GM23338 (cell line): ENCODE data around the gene KDM4B. TPM values are rescaled to one million over a fixed set of nuclear protein-coding genes. Genes with fewer than 3 reads are reported as not detected.

Source experiments
- ATAC-seq: fragments of 200-7000 bp; cut with Tn5 transposase; 3 replicates; pipeline ENCODE4 v1.9.1; 2020
- DNase-seq: peaks from one replicate; pipeline ENCODE4 v3.0.0-alpha.2; 2015; ENCODE audit warnings: low spot score
- H2AFZ ChIP-seq: fragments of 200-600 bp; sonication (generic); 2 replicates; pipeline ENCODE4 v1.8.0; 2016; ENCODE audit warnings: antibody characterized with exemption, mild to moderate bottlenecking, moderate library complexity
- H3F3A ChIP-seq: fragments of 200-600 bp; sonication (generic); replicated peaks from 2 replicates; pipeline ENCODE4 v1.8.0; 2017; ENCODE audit warnings: antibody characterized with exemption, mixed run types, low read depth
- H3K27ac ChIP-seq: fragments of 200-600 bp; sonication (generic); 2 replicates; pipeline ENCODE4 v1.6.1; 2016; ENCODE audit warnings: low read depth
- H3K27me3 ChIP-seq: fragments of 200-600 bp; sonication (generic); 2 replicates; pipeline ENCODE4 v1.8.0; 2016; ENCODE audit warnings: mild to moderate bottlenecking, mixed run types, moderate library complexity; ENCODE audit not compliant: insufficient read depth
- H3K36me3 ChIP-seq: fragments of 200-600 bp; sonication (generic); 2 replicates; pipeline ENCODE4 v1.8.0; 2016; ENCODE audit warnings: mild to moderate bottlenecking; ENCODE audit not compliant: insufficient read depth
- H3K4me1 ChIP-seq: fragments of 200-600 bp; sonication (generic); 2 replicates; pipeline ENCODE4 v1.8.0; 2016; ENCODE audit warnings: mild to moderate bottlenecking, moderate library complexity; ENCODE audit not compliant: insufficient read depth
- H3K4me2 ChIP-seq: fragments of 200-600 bp; sonication (generic); 2 replicates; pipeline ENCODE4 v1.7.1; 2017; ENCODE audit warnings: mixed run types
- H3K4me3 ChIP-seq: fragments of 200-600 bp; sonication (generic); 2 replicates; pipeline ENCODE4 v1.6.1; 2016; ENCODE audit warnings: mixed run types
- H3K79me2 ChIP-seq: fragments of 200-600 bp; sonication (generic); replicated peaks from 2 replicates; pipeline ENCODE4 v1.8.0; 2017; ENCODE audit warnings: mild to moderate bottlenecking; ENCODE audit not compliant: insufficient read depth
- H3K9me2 ChIP-seq: fragments of 200-600 bp; sonication (generic); 2 replicates; pipeline ENCODE4 v1.8.0; 2017; ENCODE audit not compliant: insufficient read depth
- H4K20me1 ChIP-seq: fragments of 200-600 bp; sonication (generic); replicated peaks from 2 replicates; pipeline ENCODE4 v1.8.0; 2017; ENCODE audit warnings: mild to moderate bottlenecking; ENCODE audit not compliant: insufficient read depth
- H3K27ac Mint-ChIP-seq: 2 replicates; pipeline ENCODE4 v1.8.0; 2020; ENCODE audit warnings: inconsistent platforms, mild to moderate bottlenecking, moderate library complexity, mixed read lengths
- H3K27me3 Mint-ChIP-seq: 3 replicates; pipeline ENCODE4 v1.8.0; 2022; ENCODE audit warnings: low read depth, mild to moderate bottlenecking, moderate library complexity, mixed read lengths, inconsistent platforms; ENCODE audit not compliant: insufficient read depth, poor library complexity
- H3K36me3 Mint-ChIP-seq: 3 replicates; pipeline ENCODE4 v1.8.0; 2021; ENCODE audit warnings: low read depth, mild to moderate bottlenecking, inconsistent platforms, moderate library complexity, mixed read lengths
- H3K4me1 Mint-ChIP-seq: 3 replicates; pipeline ENCODE4 v1.8.0; 2020; ENCODE audit warnings: mild to moderate bottlenecking, inconsistent platforms, mixed read lengths
- H3K4me3 Mint-ChIP-seq: 3 replicates; pipeline ENCODE4 v1.8.0; 2021; ENCODE audit warnings: moderate library complexity, mild to moderate bottlenecking, inconsistent platforms, mixed read lengths
- H3K9me3 Mint-ChIP-seq: 3 replicates; pipeline ENCODE4 v1.8.0; 2020; ENCODE audit warnings: moderate library complexity, mild to moderate bottlenecking, inconsistent platforms, mixed read lengths
- CREB1 ChIP-seq: fragments of 250-450 bp; sonication (Bioruptor Pico); IDR thresholded peaks from 2 replicates; pipeline ENCODE4 v1.5.0; 2020; ENCODE audit warnings: low read depth, mild to moderate bottlenecking, moderate library complexity
- CTCF ChIP-seq, 2 experiments: fragments of 200-600 bp in 1 of 2; sonication (generic) in 1 of 2; conservative IDR thresholded peaks; 2 replicates each; pipeline versions ENCODE4 v1.5.1 to v1.6.1; 2016 to 2017; ENCODE audit warnings: antibody characterized with exemption in 2 of 2, low read depth in 2 of 2, mild to moderate bottlenecking in 2 of 2, moderate library complexity in 1 of 2
- EZH2 ChIP-seq: fragments of 200-600 bp; sonication (generic); IDR thresholded peaks from one replicate; pipeline ENCODE4 v1.8.0; 2017; ENCODE audit warnings: antibody characterized with exemption, mild to moderate bottlenecking, low read depth; ENCODE audit not compliant: unreplicated experiment
- EZH2phosphoT487 ChIP-seq: fragments of 200-600 bp; sonication (generic); IDR thresholded peaks from one replicate; pipeline ENCODE4 v1.8.1; 2018; ENCODE audit warnings: antibody characterized with exemption; ENCODE audit not compliant: unreplicated experiment
- JUNB ChIP-seq: IDR thresholded peaks from one replicate; pipeline ENCODE4 v1.6.1; 2016; ENCODE audit warnings: antibody characterized with exemption; ENCODE audit not compliant: unreplicated experiment
- NANOG ChIP-seq: IDR thresholded peaks from 2 replicates; pipeline ENCODE4 v1.6.1; 2016; ENCODE audit warnings: antibody characterized with exemption, borderline replicate concordance
- POLR2AphosphoS5 ChIP-seq: IDR thresholded peaks from 2 replicates; pipeline ENCODE4 v1.6.1; 2016; ENCODE audit warnings: antibody characterized with exemption, low read depth
- STAT1 ChIP-seq: IDR thresholded peaks from one replicate; pipeline ENCODE4 v1.6.1; 2016; ENCODE audit warnings: antibody characterized with exemption; ENCODE audit not compliant: unreplicated experiment
- ZNF114 ChIP-seq: fragments of 250-450 bp; sonication (Bioruptor Pico); IDR thresholded peaks from 2 replicates; pipeline ENCODE4 v1.5.0; 2020; ENCODE audit warnings: mild to moderate bottlenecking, moderate library complexity
- ZNF331 ChIP-seq: fragments of 250-450 bp; sonication (Bioruptor Pico); IDR thresholded peaks from 2 replicates; pipeline ENCODE4 v1.5.0; 2020; ENCODE audit warnings: low read depth, mild to moderate bottlenecking, moderate library complexity
- ZNF462 ChIP-seq: fragments of 250-450 bp; sonication (Bioruptor Pico); IDR thresholded peaks from 2 replicates; pipeline ENCODE4 v1.5.0; 2020; ENCODE audit warnings: mild to moderate bottlenecking, moderate library complexity
- polyA plus RNA-seq: library from polyadenylated mRNA; unstranded; fragments of >200 nt; fragmentation: Nextera tagmentation; extraction: Ambion mirVana; gene quantifications from 2 replicates; pipeline ENCODE4 v1.2.1, GENCODE V29; 2016
- total RNA-seq: library from RNA; depleted of rRNA; stranded (reverse); fragments of >200 nt; shearing (Covaris generic); gene quantifications from 2 replicates; pipeline ENCODE4 v1.2.3, GENCODE V29; 2014
- TF ChIP-seq, protein P1 (sequence below): IDR thresholded peaks from one replicate; pipeline ENCODE4 v1.6.1; 2018; ENCODE audit warnings: antibody characterized with exemption; ENCODE audit not compliant: unreplicated experiment
- TF ChIP-seq, protein P2 (sequence below): IDR thresholded peaks from 2 replicates; pipeline ENCODE4 v1.6.1; 2016; ENCODE audit warnings: antibody characterized with exemption

KDM4B gene
- total and polyA plus RNA-seq, 2 experiments from 2014 or later: 9.1 to 27.6 TPM

DNA sequence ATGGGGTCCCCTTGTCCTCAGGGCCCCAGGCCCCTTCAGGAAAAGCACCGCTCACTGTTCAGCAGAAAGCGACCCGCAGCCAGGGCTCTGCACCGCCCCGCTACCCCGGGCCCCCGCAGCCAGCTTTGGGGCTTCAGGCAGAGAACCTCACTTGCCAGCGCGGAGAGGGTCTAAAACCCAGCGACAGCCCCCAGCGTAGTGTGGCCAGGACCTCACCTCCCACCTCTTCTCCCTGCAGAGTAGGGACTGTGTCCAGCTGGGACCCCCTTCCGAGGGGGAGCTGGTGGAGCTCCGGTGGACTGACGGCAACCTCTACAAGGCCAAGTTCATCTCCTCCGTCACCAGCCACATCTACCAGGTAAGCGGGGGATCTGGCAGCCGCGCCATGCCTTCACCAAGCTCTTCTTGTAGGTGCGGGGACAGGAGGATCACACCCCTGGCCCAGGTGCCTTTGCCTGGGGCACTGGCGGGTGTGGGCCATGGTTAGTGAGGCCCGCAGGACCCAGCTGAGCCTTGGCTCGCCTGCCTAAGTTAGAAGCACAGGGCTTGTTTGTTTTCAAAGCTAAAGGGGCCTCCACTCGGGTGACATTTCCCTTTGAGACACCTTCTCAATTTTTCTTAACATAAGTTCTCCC is 175.7 kb downstream of the KDM4B start:
- ATAC-seq (no peak), DNase-seq (no peak)
- H3K27me3 ChIP-seq: no peaks in the 10 kb centered on the region

More for the DNA sequence above, 175.7 kb downstream of the KDM4B start:
- Histone ChIP-seq H3F3A (no peaks in the 10 kb centered on the region), H4K20me1 (no peaks in the 10 kb centered on the region), H3K4me3 (no peak overlapping the region), H3K4me1 (no peaks in the 10 kb centered on the region), H2AFZ (no peak overlapping the region), H3K27ac (no peak overlapping the region), H3K79me2 (no peaks in the 10 kb centered on the region), H3K4me2 (no peak overlapping the region), H3K36me3 (0 out of 2 replicates have a peak, but pooled peaks cover 3% of the 10 kb centered on the region), H3K9me2 (no peaks in the 10 kb centered on the region)
- Mint-ChIP-seq H3K27ac (no peak overlapping the region), H3K27me3 (peaks cover 17% of the 10 kb centered on the region), H3K9me3 (no peaks in the 10 kb centered on the region), H3K36me3 (peaks cover 9% of the 10 kb centered on the region; the same call in 2 of the 3 replicates), H3K4me3 (no peak overlapping the region; the same call in 2 of the 3 replicates), H3K4me1 (peaks cover 5% of the 10 kb centered on the region; the same call in 1 of the 3 replicates)
- TF ChIP-seq NANOG: no peak
- no peak for TF ChIP-seq POLR2AphosphoS5
- TF ChIP-seq EZH2: no peak
- no peak for TF ChIP-seq CTCF (conservative IDR thresholded peaks at IDR 0.05; ENCODE audit: low read depth in 2 of 2)
- no peak for TF ChIP-seq ZNF331 (CRISPR knock-in tag)
- TF ChIP-seq, protein P1, sequence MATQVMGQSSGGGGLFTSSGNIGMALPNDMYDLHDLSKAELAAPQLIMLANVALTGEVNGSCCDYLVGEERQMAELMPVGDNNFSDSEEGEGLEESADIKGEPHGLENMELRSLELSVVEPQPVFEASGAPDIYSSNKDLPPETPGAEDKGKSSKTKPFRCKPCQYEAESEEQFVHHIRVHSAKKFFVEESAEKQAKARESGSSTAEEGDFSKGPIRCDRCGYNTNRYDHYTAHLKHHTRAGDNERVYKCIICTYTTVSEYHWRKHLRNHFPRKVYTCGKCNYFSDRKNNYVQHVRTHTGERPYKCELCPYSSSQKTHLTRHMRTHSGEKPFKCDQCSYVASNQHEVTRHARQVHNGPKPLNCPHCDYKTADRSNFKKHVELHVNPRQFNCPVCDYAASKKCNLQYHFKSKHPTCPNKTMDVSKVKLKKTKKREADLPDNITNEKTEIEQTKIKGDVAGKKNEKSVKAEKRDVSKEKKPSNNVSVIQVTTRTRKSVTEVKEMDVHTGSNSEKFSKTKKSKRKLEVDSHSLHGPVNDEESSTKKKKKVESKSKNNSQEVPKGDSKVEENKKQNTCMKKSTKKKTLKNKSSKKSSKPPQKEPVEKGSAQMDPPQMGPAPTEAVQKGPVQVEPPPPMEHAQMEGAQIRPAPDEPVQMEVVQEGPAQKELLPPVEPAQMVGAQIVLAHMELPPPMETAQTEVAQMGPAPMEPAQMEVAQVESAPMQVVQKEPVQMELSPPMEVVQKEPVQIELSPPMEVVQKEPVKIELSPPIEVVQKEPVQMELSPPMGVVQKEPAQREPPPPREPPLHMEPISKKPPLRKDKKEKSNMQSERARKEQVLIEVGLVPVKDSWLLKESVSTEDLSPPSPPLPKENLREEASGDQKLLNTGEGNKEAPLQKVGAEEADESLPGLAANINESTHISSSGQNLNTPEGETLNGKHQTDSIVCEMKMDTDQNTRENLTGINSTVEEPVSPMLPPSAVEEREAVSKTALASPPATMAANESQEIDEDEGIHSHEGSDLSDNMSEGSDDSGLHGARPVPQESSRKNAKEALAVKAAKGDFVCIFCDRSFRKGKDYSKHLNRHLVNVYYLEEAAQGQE: no peak
- no peak for TF ChIP-seq ZNF114
- TF ChIP-seq, protein P2, sequence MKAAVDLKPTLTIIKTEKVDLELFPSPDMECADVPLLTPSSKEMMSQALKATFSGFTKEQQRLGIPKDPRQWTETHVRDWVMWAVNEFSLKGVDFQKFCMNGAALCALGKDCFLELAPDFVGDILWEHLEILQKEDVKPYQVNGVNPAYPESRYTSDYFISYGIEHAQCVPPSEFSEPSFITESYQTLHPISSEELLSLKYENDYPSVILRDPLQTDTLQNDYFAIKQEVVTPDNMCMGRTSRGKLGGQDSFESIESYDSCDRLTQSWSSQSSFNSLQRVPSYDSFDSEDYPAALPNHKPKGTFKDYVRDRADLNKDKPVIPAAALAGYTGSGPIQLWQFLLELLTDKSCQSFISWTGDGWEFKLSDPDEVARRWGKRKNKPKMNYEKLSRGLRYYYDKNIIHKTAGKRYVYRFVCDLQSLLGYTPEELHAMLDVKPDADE: no peak
- TF ChIP-seq CREB1: no peak
- no peak for TF ChIP-seq STAT1
- TF ChIP-seq JUNB: no peak
- no peak for TF ChIP-seq EZH2phosphoT487
- TF ChIP-seq ZNF462 (CRISPR knock-in tag): no peak
